Keratinocyte (primary cell): Measurements from ENCODE around the gene ANKS1B. TPM values are rescaled to one million over a fixed set of nuclear protein-coding genes. Genes with fewer than 3 reads are reported as not detected.

Experiments
- DNase-seq: peaks from one replicate; pipeline ENCODE4 v3.0.0-alpha.2; 2011; ENCODE audit warnings: low read depth, missing footprints, low spot score
- FAIRE-seq: peaks from 2 replicates; lab custom pipeline; 2011; peaks lifted over from hg19 to GRCh38; lab: Jason Lieb, UNC
- H2AFZ ChIP-seq: 2 replicates; pipeline ENCODE4 v1.6.0; 2012; ENCODE audit warnings: low read length, control low read depth, inconsistent platforms; ENCODE audit not compliant: control insufficient read depth
- H3K27ac ChIP-seq: 2 replicates; pipeline ENCODE4 v1.5.1; 2011; ENCODE audit warnings: low read length; ENCODE audit not compliant: control insufficient read depth, insufficient read depth
- H3K27me3 ChIP-seq: 3 replicates; pipeline ENCODE4 v1.6.0; 2011; ENCODE audit warnings: low read length; ENCODE audit not compliant: control insufficient read depth, insufficient read depth; ENCODE audit errors: extremely low read depth
- H3K36me3 ChIP-seq, 2 experiments: 2 replicates in 1 of 2; 3 replicates in 1 of 2; pipeline ENCODE4 v1.5.1; 2011; ENCODE audit warnings: low read length in 2 of 2, mild to moderate bottlenecking in 1 of 2; ENCODE audit not compliant: control insufficient read depth in 2 of 2, insufficient read depth in 2 of 2; ENCODE audit errors: extremely low read depth in 1 of 2
- H3K4me1 ChIP-seq: 3 replicates; pipeline ENCODE4 v1.5.1; 2011; ENCODE audit warnings: low read length; ENCODE audit not compliant: control insufficient read depth, insufficient read depth; ENCODE audit errors: extremely low read depth
- H3K4me2 ChIP-seq: 3 replicates; pipeline ENCODE4 v1.6.0; 2011; ENCODE audit warnings: low read depth, low read length; ENCODE audit not compliant: control insufficient read depth, insufficient read depth; ENCODE audit errors: extremely low read depth
- H3K4me3 ChIP-seq, 3 experiments: fragments of 200-600 bp in 1 of 3; sonication (generic) in 1 of 3; 2 replicates in 2 of 3; 3 replicates in 1 of 3; pipeline ENCODE4 v1.5.1; 2011 to 2016; ENCODE audit warnings: low read length in 3 of 3, mild to moderate bottlenecking in 3 of 3, control low read depth in 2 of 3, inconsistent platforms in 1 of 3, low read depth in 1 of 3, mixed read lengths in 1 of 3, mixed run types in 1 of 3, moderate library complexity in 1 of 3; ENCODE audit not compliant: control insufficient read depth in 2 of 3, insufficient read depth in 2 of 3; ENCODE audit errors: extremely low read depth in 1 of 3
- H3K79me2 ChIP-seq: 2 replicates; pipeline ENCODE4 v1.6.0; 2012; ENCODE audit warnings: low read length; ENCODE audit not compliant: control insufficient read depth, insufficient read depth
- H3K9ac ChIP-seq: 3 replicates; pipeline ENCODE4 v1.6.0; 2011; ENCODE audit warnings: low read length; ENCODE audit not compliant: control insufficient read depth, insufficient read depth; ENCODE audit errors: extremely low read depth
- H3K9me1 ChIP-seq: 3 replicates; pipeline ENCODE4 v1.6.0; 2011; ENCODE audit warnings: low read length; ENCODE audit not compliant: control insufficient read depth, insufficient read depth; ENCODE audit errors: extremely low read depth
- H3K9me3 ChIP-seq: 2 replicates; pipeline ENCODE4 v1.5.1; 2012; ENCODE audit warnings: low read depth, low read length; ENCODE audit not compliant: control insufficient read depth
- H4K20me1 ChIP-seq: 3 replicates; pipeline ENCODE4 v1.6.0; 2011; ENCODE audit warnings: low read length; ENCODE audit not compliant: control insufficient read depth, insufficient read depth; ENCODE audit errors: extremely low read depth
- CTCF ChIP-seq, 3 experiments: IDR thresholded peaks in 1 of 3; conservative IDR thresholded peaks in 1 of 3; optimal IDR thresholded peaks in 1 of 3; 2 replicates in 2 of 3; 3 replicates in 1 of 3; pipeline versions ENCODE3 to v1.5.1; 2011; ENCODE audit warnings: low read length in 3 of 3, mild to moderate bottlenecking in 3 of 3, moderate library complexity in 2 of 3, control low read depth in 1 of 3, inconsistent platforms in 1 of 3; ENCODE audit not compliant: insufficient read depth in 2 of 3; ENCODE audit errors: extremely low read depth in 1 of 3
- EZH2 ChIP-seq: IDR thresholded peaks from one replicate; pipeline ENCODE4 v1.6.1; 2012; ENCODE audit warnings: inconsistent platforms, mild to moderate bottlenecking, low read length, moderate library complexity
- dilution Hi-C: fragments of 300-500 bp; cut with MboI; formaldehyde crosslinking; loops from one replicate; pipeline ENCODE4 v1.7.0; 2020; ENCODE audit warnings: low sequenced_read_pairs; ENCODE audit not compliant: extremely low pct_ligation_motif_present
- polyA plus RNA-seq, 5 experiments: library from polyadenylated mRNA; depleted of rRNA in 3 of 5; stranded (reverse) in 3 of 5; stranded (forward) in 1 of 5; unstranded in 1 of 5; fragments of >200 nt; gene quantifications; 1 replicate in 1 of 5; 2 replicates in 3 of 5; 3 replicates in 1 of 5; pipeline versions ENCODE4 v1.2.1 to v1.2.3, GENCODE V29; 2011 to 2012; ENCODE audit warnings: missing spikeins in 2 of 5, low read depth in 1 of 5, low replicate concordance in 1 of 5

ANKS1B gene
- polyA plus RNA-seq, 1 donor (not counting 4 experiments of a cell fraction or from before 2014, with no cell fraction given), result not detected

GRCh38 chr12:99339663-99340062 lies 645.1 kb downstream of the ANKS1B start:
- no peaks in the 10 kb centered on the region for H3K9me1 ChIP-seq
- FAIRE-seq (no peak), DNase-seq (no peak)
- no peaks in the 10 kb centered on the region for H3K79me2 ChIP-seq
- H2AFZ ChIP-seq, result no peak overlapping the region
- no peaks in the 10 kb centered on the region for H3K9me3 ChIP-seq
- no peak overlapping the region for H3K4me3 ChIP-seq
- H3K4me2 ChIP-seq, result no peak overlapping the region
- dilution Hi-C loops, result no loop called here
- no peaks in the 10 kb centered on the region for H3K4me1 ChIP-seq
- H3K9ac ChIP-seq, result no peak overlapping the region
- H3K27ac ChIP-seq, result no peak overlapping the region
- no peaks in the 10 kb centered on the region for H3K36me3 ChIP-seq
- H4K20me1 ChIP-seq, result no peaks in the 10 kb centered on the region
- no peak for TF ChIP-seq CTCF (optimal IDR thresholded peaks at IDR 0.05 in 1 of 3, IDR thresholded peaks at IDR 0.05 in 1 of 3, conservative IDR thresholded peaks at IDR 0.05 in 1 of 3; ENCODE audit: extremely low read depth in 1 of 3, insufficient read depth in 2 of 3, low read length in 3 of 3)
- H3K27me3 ChIP-seq, result no peaks in the 10 kb centered on the region

GRCh38 chr12:99334285-99335056 lies 650.3 kb downstream of the ANKS1B start:
- Histone ChIP-seq H3K9me1 (no peaks in the 10 kb centered on the region), H4K20me1 (no peaks in the 10 kb centered on the region), H3K27me3 (no peaks in the 10 kb centered on the region), H3K79me2 (no peaks in the 10 kb centered on the region), H3K36me3 (no peaks in the 10 kb centered on the region), H3K4me3 (no peak overlapping the region), H3K9me3 (no peaks in the 10 kb centered on the region), H3K9ac (no peak overlapping the region), H3K27ac (no peak overlapping the region), H2AFZ (no peak overlapping the region), H3K4me2 (no peak overlapping the region), H3K4me1 (no peaks in the 10 kb centered on the region)
- no peak for FAIRE-seq
- dilution Hi-C loops, result no loop called here
- DNase-seq, result no peak
- TF ChIP-seq EZH2 (no peak), CTCF (optimal IDR thresholded peaks at IDR 0.05 in 1 of 3, IDR thresholded peaks at IDR 0.05 in 1 of 3, conservative IDR thresholded peaks at IDR 0.05 in 1 of 3; ENCODE audit: extremely low read depth in 1 of 3, insufficient read depth in 2 of 3, low read length in 3 of 3) (no peak)
